HCT116 (cell line): ENCODE measurements around the gene MGST3. TPM values are rescaled to one million over a fixed set of nuclear protein-coding genes. Genes with fewer than 3 reads are reported as not detected.

Source experiments
- ATAC-seq: fragments of 200-7000 bp; cut with Tn5 transposase; 2 replicates; pipeline ENCODE4 v1.9.1; 2020; ENCODE audit warnings: mild to moderate bottlenecking, moderate library complexity
- BruUV-seq: library from RNA; stranded (reverse); fragments of 400-500 nt; replicated peaks from 2 replicates; lab custom pipeline; 2021; lab: Mats Ljungman, UMichigan
- CTCF ChIA-PET: fragments of 300-600 bp; sonication (Branson Sonifier 250); formaldehyde crosslinking; loops from one replicate; lab custom pipeline; 2021; ENCODE audit warnings: antibody characterized with exemption; lab: Charles Lee
- POLR2A ChIA-PET: fragments of 300-600, 350-600 bp; sonication (Branson Sonifier 250); formaldehyde crosslinking; loops from one replicate; lab custom pipeline; 2021; ENCODE audit warnings: antibody characterized with exemption; lab: Charles Lee
- RAD21 ChIA-PET, 2 experiments: fragments of 300-600 bp; sonication (Branson Sonifier 250); formaldehyde crosslinking; loops; one replicate each; lab custom pipeline; 2023; ENCODE audit warnings: low total read pairs in 2 of 2; ENCODE audit not compliant: uncharacterized antibody in 2 of 2, unreplicated experiment in 2 of 2, low non-redundant PET in 1 of 2; lab: Charles Lee
- DNase-seq: peaks from one replicate; pipeline ENCODE4 v3.0.0-alpha.2; 2010; ENCODE audit warnings: low read depth, low spot score
- H2AFZ ChIP-seq: fragments of 200-600 bp; shearing (Covaris generic), sonication (generic); 2 replicates; pipeline ENCODE4 v1.6.1; 2017; ENCODE audit warnings: low read depth, mixed run types, mixed read lengths, antibody characterized with exemption, low read length; ENCODE audit not compliant: poor library complexity, severe bottlenecking
- H3K27ac ChIP-seq: 2 replicates; pipeline ENCODE4 v1.5.1; 2012; ENCODE audit warnings: low read depth, low read length
- H3K27me3 ChIP-seq: fragments of 200-600 bp; sonication (generic); 2 replicates; pipeline ENCODE4 v1.6.1; 2016; ENCODE audit warnings: mixed run types, low read length, mixed read lengths; ENCODE audit not compliant: insufficient read depth
- H3K36me3 ChIP-seq, 2 experiments: fragments of 200-500 bp in 1 of 2; fragments of 200-600 bp in 1 of 2; sonication (Bioruptor generic) in 1 of 2; sonication (generic) in 1 of 2; 2 replicates each; pipeline versions ENCODE4 v1.5.1 to v1.6.1; 2014 to 2016; ENCODE audit warnings: low read length in 2 of 2, inconsistent platforms in 1 of 2, mixed read lengths in 1 of 2, mixed run types in 1 of 2; ENCODE audit not compliant: insufficient read depth in 2 of 2, control insufficient read depth in 1 of 2
- H3K4me1 ChIP-seq, 2 experiments: fragments of 200-600 bp in 1 of 2; sonication (generic) in 1 of 2; 2 replicates each; pipeline versions ENCODE4 v1.5.1 to v1.6.1; 2012 to 2017; ENCODE audit warnings: low read length in 2 of 2, inconsistent platforms in 1 of 2, mild to moderate bottlenecking in 1 of 2, mixed read lengths in 1 of 2, mixed run types in 1 of 2, moderate library complexity in 1 of 2; ENCODE audit not compliant: insufficient read depth in 2 of 2, control insufficient read depth in 1 of 2
- H3K4me2 ChIP-seq: fragments of 200-600 bp; sonication (generic); 2 replicates; pipeline ENCODE4 v1.6.1; 2017; ENCODE audit warnings: mixed run types, low read length, mixed read lengths
- H3K4me3 ChIP-seq, 2 experiments: fragments of 200-600 bp in 1 of 2; sonication (generic) in 1 of 2; replicated peaks in 1 of 2; 2 replicates each; pipeline ENCODE4 v1.5.1; 2011 to 2016; ENCODE audit warnings: low read length in 2 of 2, control low read depth in 1 of 2, low read depth in 1 of 2, mild to moderate bottlenecking in 1 of 2, mixed read lengths in 1 of 2, mixed run types in 1 of 2
- H3K79me2 ChIP-seq: fragments of 200-600 bp; sonication (generic); 2 replicates; pipeline ENCODE4 v1.6.1; 2017; ENCODE audit warnings: mild to moderate bottlenecking, mixed run types, low read length, moderate library complexity, mixed read lengths; ENCODE audit not compliant: insufficient read depth
- H3K9ac ChIP-seq: fragments of 200-600 bp; sonication (generic); 2 replicates; pipeline ENCODE4 v1.6.1; 2016; ENCODE audit warnings: low read length, mixed read lengths
- H3K9me2 ChIP-seq: fragments of 200-600 bp; sonication (generic), shearing (Covaris generic); 2 replicates; pipeline ENCODE4 v1.6.1; 2017; ENCODE audit warnings: mixed run types, mild to moderate bottlenecking, moderate library complexity; ENCODE audit not compliant: insufficient read depth
- H3K9me3 ChIP-seq, 2 experiments: fragments of 200-500 bp in 1 of 2; fragments of 200-600 bp in 1 of 2; sonication (Bioruptor generic) in 1 of 2; sonication (generic) in 1 of 2; 2 replicates each; pipeline ENCODE4 v1.6.1; 2014 to 2017; ENCODE audit warnings: low read length in 2 of 2, mixed read lengths in 2 of 2, inconsistent platforms in 1 of 2, low read depth in 1 of 2, mild to moderate bottlenecking in 1 of 2, mixed run types in 1 of 2, moderate library complexity in 1 of 2; ENCODE audit not compliant: control insufficient read depth in 1 of 2, insufficient read depth in 1 of 2
- H4K20me1 ChIP-seq: fragments of 200-600 bp; sonication (generic), shearing (Covaris generic); 2 replicates; pipeline ENCODE4 v1.6.1; 2017; ENCODE audit warnings: mixed run types, mild to moderate bottlenecking, moderate library complexity; ENCODE audit not compliant: insufficient read depth
- CBX3 ChIP-seq: IDR thresholded peaks from 2 replicates; pipeline ENCODE4 v1.6.1; 2012; ENCODE audit warnings: low read depth
- ELF1 ChIP-seq: IDR thresholded peaks from 2 replicates; pipeline ENCODE4 v1.6.1; 2012; ENCODE audit warnings: low read depth, borderline replicate concordance
- EZH2 ChIP-seq: fragments of 200-600 bp; sonication (generic); IDR thresholded peaks from 2 replicates; pipeline ENCODE4 v1.6.1; 2017; ENCODE audit warnings: antibody characterized with exemption, mixed run types
- FOSL1 ChIP-seq: IDR thresholded peaks from 2 replicates; pipeline ENCODE4 v1.6.1; 2012; ENCODE audit warnings: low read depth
- JUND ChIP-seq: IDR thresholded peaks from 2 replicates; pipeline ENCODE4 v1.6.1; 2012
- MAX ChIP-seq: IDR thresholded peaks from 2 replicates; pipeline ENCODE4 v1.6.1; 2012
- TCF7L2 ChIP-seq: IDR thresholded peaks from 2 replicates; pipeline ENCODE4 v1.7.0; 2011; ENCODE audit warnings: borderline replicate concordance, inconsistent platforms; ENCODE audit not compliant: insufficient read depth, insufficient read length; ENCODE audit errors: extremely low read depth
- ZBTB33 ChIP-seq: IDR thresholded peaks from 2 replicates; pipeline ENCODE4 v1.6.1; 2011; ENCODE audit warnings: mild to moderate bottlenecking, low read length, moderate library complexity; ENCODE audit not compliant: insufficient replicate concordance; ENCODE audit errors: extremely low read depth
- intact Hi-C: fragments of 100-400 bp; cut with micrococcal nuclease; formaldehyde crosslinking; loops from 2 replicates; pipeline ENCODE4 v1.10.0; 2022
- total RNA-seq: library from RNA; stranded (reverse); gene quantifications from one replicate; pipeline ENCODE4 v1.2.1, GENCODE V29; 2021; ENCODE audit not compliant: unreplicated experiment

The MGST3 gene
- total RNA-seq, 1 experiment from 2014 or later: 93.7 TPM

GRCh38 chr1:165671526-165671925, 40.5 kb downstream of the MGST3 start:
- no peak overlapping the region for H3K4me3 ChIP-seq
- no peak overlapping the region for H3K27ac ChIP-seq
- ChIA-PET POLR2A (no interaction called here), RAD21 (no interaction called here), CTCF (no interaction called here)
- BruUV-seq: no TSS peak
- H4K20me1 ChIP-seq: no peaks in the 10 kb centered on the region
- H3K4me1 ChIP-seq: no peaks in the 10 kb centered on the region
- H3K27me3 ChIP-seq: no peaks in the 10 kb centered on the region
- no peak for TF ChIP-seq CBX3
- TF ChIP-seq ELF1: no peak
- no peak for TF ChIP-seq ZBTB33
- no peak for TF ChIP-seq FOSL1
- no peak for TF ChIP-seq JUND
- no peak for TF ChIP-seq EZH2
- no peak for TF ChIP-seq MAX
- intact Hi-C loops: no loop called here
- H3K9ac ChIP-seq: no peak overlapping the region
- H3K9me2 ChIP-seq: no peaks in the 10 kb centered on the region
- no peaks in the 10 kb centered on the region for H3K79me2 ChIP-seq
- H2AFZ ChIP-seq: no peak overlapping the region
- H3K9me3 ChIP-seq: no peaks in the 10 kb centered on the region
- peaks cover 9 to 18% of the 10 kb centered on the region in 2 experiments; a peak in 3 of 4 replicates for H3K36me3 ChIP-seq
- H3K4me2 ChIP-seq: no peak overlapping the region
- DNase-seq (no peak), ATAC-seq (no peak)

- Histone ChIP-seq H3K4me3 (no peak overlapping the region), H3K9me2 (no peaks in the 10 kb centered on the region), H3K79me2 (no peaks in the 10 kb centered on the region), H3K36me3 (peaks cover 12 to 13% of the 10 kb centered on the region in 2 experiments; a peak in 2 of 4 replicates), H3K27me3 (no peaks in the 10 kb centered on the region), H2AFZ (no peak overlapping the region), H3K9ac (no peak overlapping the region), H3K9me3 (no peaks in the 10 kb centered on the region), H3K4me1 (no peaks in the 10 kb centered on the region), H3K4me2 (no peak overlapping the region), H4K20me1 (no peaks in the 10 kb centered on the region), H3K27ac (no peak overlapping the region)
- ChIA-PET CTCF (no interaction called here), RAD21 (no interaction called here), POLR2A (no interaction called here)
- no peak for TF ChIP-seq TCF7L2
- no peak for ATAC-seq
- DNase-seq: no peak
- intact Hi-C loops: no loop called here
- no TSS peak for BruUV-seq
Observed at GRCh38 chr1:165674599-165674998, 43.6 kb downstream of the MGST3 start.
